Fibroblast of skin of scalp (primary cell): Measurements from ENCODE around the gene KCNE1. TPM values are rescaled to one million over a fixed set of nuclear protein-coding genes. Genes with fewer than 3 reads are reported as not detected.
"Not testable (repeated sequence)": the region's sequence is repeated elsewhere in the genome, so short reads cannot be mapped to it uniquely, and the experiment has no call there.

ENCODE experiments used
- DNase-seq: peaks from one replicate; pipeline ENCODE4 v3.0.0-alpha.2; 2013
- polyA plus RNA-seq, 2 experiments: library from polyadenylated mRNA; unstranded; fragments of 120-200 nt; gene quantifications; one replicate each; pipeline ENCODE4 v1.2.1, GENCODE V29; 2013; ENCODE audit not compliant: insufficient read length in 2 of 2

KCNE1 gene
- polyA plus RNA-seq (2013, experiment 1 of 2; ENCODE audit: insufficient read length) = not detected
- polyA plus RNA-seq (2013, experiment 2 of 2; ENCODE audit: insufficient read length) = 0.26 TPM

- no peak for DNase-seq
These were observed at the start of gene KCNE1 for GRCh38 chr21:34511787-34512455. KCNE1 (minus strand) TSS chr21:34512210; CDS start chr21:34449634, 62,576 bp downstream.

GRCh38 chr21:34561806-34562205 is 49.8 kb upstream of the KCNE1 start:
- DNase-seq = no peak

- DNase-seq = no peak
These were observed 48.6 kb upstream of the KCNE1 start for GRCh38 chr21:34560609-34561008.

- DNase-seq = no peak
These were observed 48.0 kb upstream of the KCNE1 start for GRCh38 chr21:34560021-34560420.

GRCh38 chr21:34559089-34559631 is 47.1 kb upstream of the KCNE1 start:
- DNase-seq = peak; percentile 58

- DNase-seq = no peak
These were observed 46.2 kb upstream of the KCNE1 start for GRCh38 chr21:34558166-34558565.

GRCh38 chr21:34557261-34557660 is 45.3 kb upstream of the KCNE1 start:
- no peak for DNase-seq

- DNase-seq = not testable (repeated sequence)
These were observed 42.7 kb upstream of the KCNE1 start for GRCh38 chr21:34554670-34555069.

- DNase-seq = no peak
These were observed 42.2 kb upstream of the KCNE1 start for GRCh38 chr21:34554227-34554626.

- DNase-seq = peak; percentile 88
These were observed 41.3 kb upstream of the KCNE1 start for GRCh38 chr21:34553151-34553952.

GRCh38 chr21:34552360-34553098 is 40.5 kb upstream of the KCNE1 start:
- peak; percentile 63 for DNase-seq

GRCh38 chr21:34550182-34550799 is 38.3 kb upstream of the KCNE1 start:
- DNase-seq = no peak

GRCh38 chr21:34548781-34549376 is 36.9 kb upstream of the KCNE1 start:
- no peak for DNase-seq

GRCh38 chr21:34546542-34546941 is 34.5 kb upstream of the KCNE1 start:
- no peak for DNase-seq

- DNase-seq = peak; percentile 97
These were observed 33.3 kb upstream of the KCNE1 start for GRCh38 chr21:34545079-34545884.

GRCh38 chr21:34544032-34544496 is 32.1 kb upstream of the KCNE1 start:
- peak; percentile 82 for DNase-seq

GRCh38 chr21:34543017-34543416 is 31.0 kb upstream of the KCNE1 start:
- DNase-seq = no peak

- no peak for DNase-seq
These were observed 28.2 kb upstream of the KCNE1 start for GRCh38 chr21:34540206-34540605.

GRCh38 chr21:34537838-34538237 is 25.8 kb upstream of the KCNE1 start:
- peak; percentile 42 for DNase-seq

GRCh38 chr21:34536820-34537219 is 24.8 kb upstream of the KCNE1 start:
- DNase-seq = peak; percentile 61

GRCh38 chr21:34536311-34536710 is 24.3 kb upstream of the KCNE1 start:
- DNase-seq = peak; percentile 57
